DMS 273 treated with DMSO at 0.1 percent for 48 hours (cell line): Measurements from ENCODE around the gene SPRY4.
"Not testable (repeated sequence)": the region's sequence is repeated elsewhere in the genome, so short reads cannot be mapped to it uniquely, and the experiment has no call there.

ENCODE experiments used
- DNase-seq: peaks from one replicate; lab custom pipeline; 2025; lab: John Stamatoyannopoulos, UW

Gene SPRY4

GRCh38 chr5:142324871-142325724 lies at the start of gene SPRY4:
Gene SPRY4 (minus strand): TSS chr5:142325021. CDS start chr5:142315108, 9,913 bp downstream.
- DNase-seq = peak; percentile 92

- no peak for DNase-seq
These were observed 43.7 kb upstream of the SPRY4 start for GRCh38 chr5:142368529-142368928.

GRCh38 chr5:142366007-142366406 lies 41.2 kb upstream of the SPRY4 start:
- DNase-seq = no peak

- peak; percentile 11 for DNase-seq
These were observed 39.7 kb upstream of the SPRY4 start for GRCh38 chr5:142364251-142365145.

- no peak for DNase-seq
These were observed 38.8 kb upstream of the SPRY4 start for GRCh38 chr5:142363619-142363963.

- not testable (repeated sequence) for DNase-seq
These were observed 37.4 kb upstream of the SPRY4 start for GRCh38 chr5:142362193-142362592.

- DNase-seq = no peak
These were observed 35.8 kb upstream of the SPRY4 start for GRCh38 chr5:142360607-142361120.

- DNase-seq = no peak
These were observed 35.3 kb upstream of the SPRY4 start for GRCh38 chr5:142360051-142360498.

- DNase-seq = no peak
These were observed 33.8 kb upstream of the SPRY4 start for GRCh38 chr5:142358648-142359047.

GRCh38 chr5:142358121-142358520 lies 33.3 kb upstream of the SPRY4 start:
- no peak for DNase-seq

GRCh38 chr5:142357469-142358090 lies 32.8 kb upstream of the SPRY4 start:
- no peak for DNase-seq

GRCh38 chr5:142356716-142357468 lies 32.1 kb upstream of the SPRY4 start:
- DNase-seq = peak; percentile 36

- DNase-seq = no peak
These were observed 31.5 kb upstream of the SPRY4 start for GRCh38 chr5:142356349-142356715.

GRCh38 chr5:142353071-142353472 lies 28.3 kb upstream of the SPRY4 start:
- DNase-seq = no peak

GRCh38 chr5:142350021-142350420 lies 25.2 kb upstream of the SPRY4 start:
- DNase-seq = no peak

- no peak for DNase-seq
These were observed 21.9 kb upstream of the SPRY4 start for GRCh38 chr5:142346706-142347105.

GRCh38 chr5:142344915-142345314 lies 20.1 kb upstream of the SPRY4 start:
- not testable (repeated sequence) for DNase-seq

- no peak for DNase-seq
These were observed 18.7 kb upstream of the SPRY4 start for GRCh38 chr5:142343531-142343930.

- DNase-seq = no peak
These were observed 17.5 kb upstream of the SPRY4 start for GRCh38 chr5:142342128-142342981.

- DNase-seq = no peak
These were observed 15.0 kb upstream of the SPRY4 start for GRCh38 chr5:142339781-142340180.

- DNase-seq = no peak
These were observed 9.7 kb upstream of the SPRY4 start for GRCh38 chr5:142334538-142334937.
